Smooth muscle cell (in vitro differentiated cells): ENCODE measurements around the gene MAFB. TPM values are rescaled to one million over a fixed set of nuclear protein-coding genes. Genes with fewer than 3 reads are reported as not detected.
A peak's percentile ranks its signal among the peaks of the same experiment; 100 is the strongest.

ENCODE experiments used
- DNase-seq: peaks from one replicate; lab custom pipeline; 2025; ENCODE audit not compliant: unreplicated experiment; lab: John Stamatoyannopoulos, UW
- H2AFZ ChIP-seq: fragments of 200-600 bp; sonication (generic); 2 replicates; pipeline ENCODE4 v1.6.0; 2016; ENCODE audit warnings: antibody characterized with exemption, low read depth, mild to moderate bottlenecking
- H3F3A ChIP-seq: fragments of 200-600 bp; sonication (generic); 2 replicates; pipeline ENCODE4 v1.6.0; 2017; ENCODE audit warnings: antibody characterized with exemption, low read depth
- H3K27ac ChIP-seq: fragments of 200-600 bp; sonication (generic); 2 replicates; pipeline ENCODE4 v1.5.1; 2016; ENCODE audit warnings: low read depth, mild to moderate bottlenecking
- H3K27me3 ChIP-seq: fragments of 200-600 bp; sonication (generic); 2 replicates; pipeline ENCODE4 v1.6.1; 2016; ENCODE audit warnings: low read depth, mild to moderate bottlenecking
- H3K36me3 ChIP-seq: fragments of 200-600 bp; sonication (generic); 2 replicates; pipeline ENCODE4 v1.5.1; 2016; ENCODE audit warnings: low read depth
- H3K4me1 ChIP-seq: fragments of 200-600 bp; sonication (generic); 2 replicates; pipeline ENCODE4 v1.5.1; 2016; ENCODE audit warnings: low read depth
- H3K4me2 ChIP-seq: fragments of 200-600 bp; sonication (generic); 2 replicates; pipeline ENCODE4 v1.6.0; 2016; ENCODE audit warnings: mild to moderate bottlenecking
- H3K4me3 ChIP-seq: fragments of 200-600 bp; sonication (generic); 2 replicates; pipeline ENCODE4 v1.5.1; 2016; ENCODE audit warnings: mild to moderate bottlenecking
- H3K79me2 ChIP-seq: fragments of 200-600 bp; sonication (generic); 2 replicates; pipeline ENCODE4 v1.6.0; 2016; ENCODE audit warnings: low read depth, mild to moderate bottlenecking
- H3K9ac ChIP-seq: fragments of 200-600 bp; sonication (generic); 2 replicates; pipeline ENCODE4 v1.6.0; 2016; ENCODE audit warnings: low read depth
- H3K9me3 ChIP-seq: fragments of 200-600 bp; sonication (generic); replicated peaks from 2 replicates; pipeline ENCODE4 v1.5.1; 2016; ENCODE audit warnings: low read depth
- H4K20me1 ChIP-seq: fragments of 200-600 bp; sonication (generic); 2 replicates; pipeline ENCODE4 v1.6.0; 2016; ENCODE audit warnings: low read depth
- CTCF ChIP-seq: fragments of 200-600 bp; sonication (generic); IDR thresholded peaks from 2 replicates; pipeline ENCODE4 v1.5.1; 2017; ENCODE audit warnings: borderline replicate concordance, mild to moderate bottlenecking, antibody characterized with exemption; ENCODE audit not compliant: insufficient read depth, poor library complexity, severe bottlenecking
- WGBS: methylation state at CpG from one replicate; pipeline ENCODE4 v1.1.7; 2016; ENCODE audit warnings: low lambda C conversion rate; 5-methylcytosine and 5-hydroxymethylcytosine counted together
- polyA plus RNA-seq: library from polyadenylated mRNA; unstranded; fragments of >200 nt; fragmentation: Nextera tagmentation; extraction: Ambion mirVana; gene quantifications from 2 replicates; pipeline ENCODE4 v1.2.1, GENCODE V29; 2016
- total RNA-seq: library from RNA; depleted of rRNA; stranded (reverse); fragments of >200 nt; gene quantifications from 2 replicates; pipeline ENCODE4 v1.2.3, GENCODE V29; 2014

The MAFB gene
- total and polyA plus RNA-seq, 2 experiments from 2014 or later: 14.4 to 15.7 TPM

DNA sequence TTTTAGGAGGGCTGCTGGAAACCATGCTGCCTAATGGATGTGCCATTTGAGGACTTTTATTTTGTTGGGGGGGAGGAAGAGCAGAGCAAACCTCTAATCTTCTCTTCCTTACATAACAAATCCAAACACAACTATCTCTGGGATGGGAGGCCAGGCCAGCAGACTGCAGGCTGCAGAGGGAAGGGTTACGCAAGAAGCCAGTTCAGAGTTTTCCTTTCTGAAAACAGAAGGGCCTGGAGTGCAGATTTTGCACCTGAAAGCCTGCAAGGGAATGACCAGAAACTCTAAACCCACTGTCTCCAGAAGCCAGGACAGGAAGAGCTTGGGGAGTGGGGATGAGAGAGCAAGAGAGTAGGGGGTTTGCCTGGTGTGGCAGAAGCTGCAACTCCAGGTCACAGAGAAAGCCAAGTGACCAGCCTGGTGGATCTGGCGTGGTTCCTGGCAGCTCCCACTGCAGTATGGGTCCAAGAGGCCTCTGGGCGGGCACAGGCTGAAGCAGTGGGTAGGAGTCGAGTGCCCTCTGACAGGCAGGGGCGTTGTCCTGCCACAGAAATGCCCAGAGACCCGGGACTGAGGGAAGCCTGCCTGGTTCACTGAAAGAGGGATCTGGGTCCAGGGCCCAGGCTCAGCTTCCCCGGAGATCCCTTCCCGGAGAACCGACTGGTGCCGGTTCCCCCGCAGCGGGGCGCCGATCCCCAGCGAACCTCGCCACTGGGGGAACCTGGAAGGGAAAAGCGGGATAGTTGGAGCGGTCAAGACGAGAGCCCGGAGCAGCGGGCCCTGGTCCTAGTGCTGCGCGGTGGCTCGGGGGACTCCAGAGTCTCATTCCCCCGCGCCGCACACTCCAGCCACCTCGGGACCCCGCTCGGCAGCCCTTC lies 6.7 kb downstream of the MAFB start:
- peak overlapping the region; percentile 90 for H3K4me2 ChIP-seq
- peak overlapping the region; percentile 76 for H2AFZ ChIP-seq
- H3K79me2 ChIP-seq: peaks cover 19% of the 10 kb centered on the region
- WGBS: 15% methylated on average over 30 of the region's 30 CpGs
- peaks cover 15% of the 10 kb centered on the region for H3K27me3 ChIP-seq
- no peak overlapping the region for H3K27ac ChIP-seq
- H3K4me3 ChIP-seq: peak overlapping the region; percentile 53
- no peak for TF ChIP-seq CTCF
- no peak for DNase-seq
- peaks cover 28% of the 10 kb centered on the region for H4K20me1 ChIP-seq
- no peaks in the 10 kb centered on the region for H3K9me3 ChIP-seq
- peak overlapping the region; percentile 7 for H3K9ac ChIP-seq
- no peaks in the 10 kb centered on the region for H3K36me3 ChIP-seq
- peaks cover 3% of the 10 kb centered on the region for H3F3A ChIP-seq
- peaks cover 16% of the 10 kb centered on the region for H3K4me1 ChIP-seq

- TF ChIP-seq CTCF: no peak
- Histone ChIP-seq H3K27ac (no peak overlapping the region), H3K36me3 (no peaks in the 10 kb centered on the region), H3K4me1 (peaks cover 12% of the 10 kb centered on the region), H3F3A (peaks cover 3% of the 10 kb centered on the region), H3K9ac (no peak overlapping the region), H4K20me1 (peaks cover 22% of the 10 kb centered on the region), H3K4me2 (peak overlapping the region; percentile 90), H3K4me3 (no peak overlapping the region), H3K9me3 (no peaks in the 10 kb centered on the region), H3K27me3 (peaks cover 21% of the 10 kb centered on the region), H3K79me2 (peaks cover 16% of the 10 kb centered on the region), H2AFZ (no peak overlapping the region)
- DNase-seq: no peak
- 77% methylated on average over 13 of the region's 13 CpGs for WGBS
Observed at GRCh38 chr20:40681684-40682083, 7.4 kb downstream of the MAFB start.

DNA sequence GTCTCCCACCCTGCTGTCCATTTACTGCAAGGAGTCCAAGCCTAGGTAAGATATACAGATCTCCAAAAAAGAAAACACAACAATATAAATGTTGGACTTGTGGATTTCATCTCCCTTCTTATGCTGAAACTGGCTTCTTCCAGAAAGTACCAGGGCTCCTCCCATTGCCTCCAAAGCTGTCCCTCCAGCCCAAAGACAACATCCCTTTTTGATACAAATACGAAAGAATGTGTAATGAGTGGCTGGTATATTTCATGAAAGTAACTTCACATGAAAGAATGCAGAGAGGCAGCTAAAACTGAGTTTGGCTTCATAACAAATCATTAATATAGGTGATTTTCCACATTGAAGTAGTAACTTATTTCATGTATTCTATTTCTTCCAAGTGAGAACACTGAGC lies 7.9 kb downstream of the MAFB start:
- H3F3A ChIP-seq: peaks cover 3% of the 10 kb centered on the region
- H3K4me3 ChIP-seq: no peak overlapping the region
- no peaks in the 10 kb centered on the region for H3K36me3 ChIP-seq
- H3K9me3 ChIP-seq: no peaks in the 10 kb centered on the region
- peaks cover 26% of the 10 kb centered on the region for H3K27me3 ChIP-seq
- peaks cover 10% of the 10 kb centered on the region for H3K4me1 ChIP-seq
- no peak for DNase-seq
- no peak for TF ChIP-seq CTCF
- no peak overlapping the region for H3K27ac ChIP-seq
- no peak overlapping the region for H3K9ac ChIP-seq
- H4K20me1 ChIP-seq: peaks cover 16% of the 10 kb centered on the region
- WGBS: 79% methylated on average over 1 of the region's 1 CpG
- peaks cover 11% of the 10 kb centered on the region for H3K79me2 ChIP-seq
- no peak overlapping the region for H2AFZ ChIP-seq
- H3K4me2 ChIP-seq: no peak overlapping the region
